K562 (cell line): ENCODE results near the gene NTN1. TPM values are rescaled to one million over a fixed set of nuclear protein-coding genes. Genes with fewer than 3 reads are reported as not detected.

Experiments used
- ATAC-seq: fragments of 200-7000 bp; cut with Tn5 transposase; 3 replicates; pipeline ENCODE4 v1.9.1; 2020; ENCODE audit warnings: moderate library complexity
- BruUV-seq: library from RNA; stranded (reverse); fragments of 400-500 nt; replicated peaks from 2 replicates; lab custom pipeline; 2021; lab: Mats Ljungman, UMichigan
- CTCF ChIA-PET: fragments of 300-600 bp; formaldehyde crosslinking; extraction: SDS; loops from one replicate; lab custom pipeline; 2021; ENCODE audit warnings: low intra/inter-chr PET ratio; lab: Yijun Ruan, JAX
- POLR2A ChIA-PET: fragments of 300-600, 350-650 bp; sonication (Branson Sonifier 250); formaldehyde crosslinking; extraction: SDS; loops from one replicate; lab custom pipeline; 2021; ENCODE audit warnings: antibody characterized with exemption, inconsistent platforms; lab: Yijun Ruan, JAX
- DNase-seq, 4 experiments: peaks; one replicate each; pipeline versions ENCODE4 v3.0.0 to v3.0.0-alpha.2; 2011 to 2018; ENCODE audit warnings: low spot score in 3 of 4, mixed read lengths in 3 of 4; ENCODE audit errors: extremely low read depth in 1 of 4
- FAIRE-seq: peaks from 2 replicates; lab custom pipeline; 2011; peaks lifted over from hg19 to GRCh38; lab: Jason Lieb, UNC
- H2AFZ ChIP-seq: 2 replicates; pipeline ENCODE4 v1.6.0; 2011; ENCODE audit warnings: low read depth, low read length, control low read depth, inconsistent platforms
- H3K27ac ChIP-seq: fragments of 200-600 bp; 3 replicates; pipeline ENCODE4 v1.8.0; 2011; ENCODE audit warnings: low read depth, mild to moderate bottlenecking, control low read depth, inconsistent platforms, low read length, moderate library complexity, mixed read lengths; ENCODE audit errors: extremely low read depth
- H3K27me3 ChIP-seq, 2 experiments: fragments of 300-600 bp in 1 of 2; 2 replicates in 1 of 2; 3 replicates in 1 of 2; pipeline versions ENCODE4 v1.6.0 to v1.8.0; 2011; ENCODE audit warnings: inconsistent platforms in 2 of 2, low read length in 2 of 2, mild to moderate bottlenecking in 1 of 2, mixed read lengths in 1 of 2, moderate library complexity in 1 of 2; ENCODE audit not compliant: control insufficient read depth in 2 of 2, insufficient read depth in 2 of 2
- H3K36me3 ChIP-seq: fragments of 300-600 bp; 3 replicates; pipeline ENCODE4 v1.8.0; 2011; ENCODE audit warnings: mild to moderate bottlenecking, low read length, inconsistent platforms; ENCODE audit not compliant: control insufficient read depth, insufficient read depth
- H3K4me1 ChIP-seq, 2 experiments: fragments of 200-600 bp in 1 of 2; replicated peaks in 1 of 2; 2 replicates in 1 of 2; 3 replicates in 1 of 2; pipeline versions ENCODE4 v1.5.1 to v1.8.0; 2011; ENCODE audit warnings: inconsistent platforms in 2 of 2, low read length in 2 of 2, mild to moderate bottlenecking in 1 of 2, mixed read lengths in 1 of 2, moderate library complexity in 1 of 2; ENCODE audit not compliant: control insufficient read depth in 2 of 2, insufficient read depth in 2 of 2
- H3K4me2 ChIP-seq: 2 replicates; pipeline ENCODE4 v1.6.1; 2011; ENCODE audit warnings: low read length, control low read depth, inconsistent platforms, mixed read lengths; ENCODE audit not compliant: insufficient read depth
- H3K4me3 ChIP-seq: fragments of 200-600 bp; sonication (generic), shearing (Covaris generic); 2 replicates; pipeline ENCODE4 v1.5.1; 2016; ENCODE audit warnings: control low read depth, inconsistent platforms
- H3K79me2 ChIP-seq: fragments of 200-600 bp; 3 replicates; pipeline ENCODE4 v1.8.0; 2011; ENCODE audit warnings: low read length, inconsistent platforms; ENCODE audit not compliant: control insufficient read depth, insufficient read depth
- H3K9ac ChIP-seq, 2 experiments: 2 replicates each; pipeline versions ENCODE4 v1.6.0 to v1.6.1; 2011; ENCODE audit warnings: low read depth in 2 of 2, low read length in 2 of 2, control low read depth in 1 of 2, inconsistent platforms in 1 of 2, mild to moderate bottlenecking in 1 of 2, mixed read lengths in 1 of 2; ENCODE audit not compliant: insufficient read depth in 1 of 2
- H3K9me1 ChIP-seq: one replicate; pipeline ENCODE4 v1.6.0; 2011; ENCODE audit warnings: inconsistent platforms, mild to moderate bottlenecking, low read length, moderate library complexity; ENCODE audit not compliant: control insufficient read depth, insufficient read depth
- H3K9me3 ChIP-seq: replicated peaks from 2 replicates; pipeline ENCODE4 v1.5.1; 2011; ENCODE audit warnings: low read depth, low read length, inconsistent platforms; ENCODE audit not compliant: control insufficient read depth, insufficient read depth
- H4K20me1 ChIP-seq: replicated peaks from 2 replicates; pipeline ENCODE4 v1.6.1; 2011; ENCODE audit warnings: low read length, inconsistent platforms, mixed read lengths; ENCODE audit not compliant: control insufficient read depth, insufficient read depth
- AFF4 ChIP-seq: sonication (generic); formaldehyde crosslinking; IDR thresholded peaks from 2 replicates; pipeline ENCODE4 v1.8.0; 2023; ENCODE audit warnings: mild to moderate bottlenecking, missing genetic modification reagents
- ARID3A ChIP-seq: IDR thresholded peaks from 2 replicates; pipeline ENCODE4 v1.6.1; 2012; ENCODE audit warnings: low read depth, low read length, improper control_type of control experiment, borderline replicate concordance
- CBFA2T2 ChIP-seq: fragments of 450-650 bp; conservative IDR thresholded peaks from 2 replicates; pipeline ENCODE4 v1.6.1; 2017; ENCODE audit warnings: mild to moderate bottlenecking
- CSDE1 ChIP-seq, 2 experiments: fragments of 450-650 bp; IDR thresholded peaks; 2 replicates each; pipeline ENCODE4 v1.6.1; 2016; ENCODE audit warnings: mild to moderate bottlenecking in 1 of 2
- KLF1 ChIP-seq: fragments of 450-650 bp; IDR thresholded peaks from 2 replicates; pipeline ENCODE4 v1.6.1; 2016; ENCODE audit warnings: missing genetic modification characterization, missing compliant biosample characterization
- PHB2 ChIP-seq: fragments of 450-650 bp; IDR thresholded peaks from 2 replicates; pipeline ENCODE4 v1.6.1; 2017; ENCODE audit warnings: low read depth
- RBM39 ChIP-seq: fragments of 200-400 bp; formaldehyde crosslinking; optimal IDR thresholded peaks from 2 replicates; pipeline ENCODE3; 2018; ENCODE audit warnings: low read depth, low read length
- SLC30A9 ChIP-seq: fragments of 250-450 bp; sonication (Bioruptor Pico); IDR thresholded peaks from 2 replicates; pipeline ENCODE4 v1.8.0; 2022; ENCODE audit warnings: mild to moderate bottlenecking, moderate library complexity
- TAF7 ChIP-seq: fragments of 450-650 bp; IDR thresholded peaks from 2 replicates; pipeline ENCODE4 v1.6.1; 2016; ENCODE audit warnings: missing genetic modification characterization, missing compliant biosample characterization
- YY1 ChIP-seq, 3 experiments: IDR thresholded peaks; 2 replicates each; pipeline ENCODE4 v1.6.1; 2011; ENCODE audit warnings: low read length in 2 of 3, mild to moderate bottlenecking in 2 of 3, moderate library complexity in 2 of 3, borderline replicate concordance in 1 of 3, control low read depth in 1 of 3, low read depth in 1 of 3; ENCODE audit not compliant: insufficient read depth in 3 of 3, insufficient replicate concordance in 2 of 3, control insufficient read depth in 1 of 3, insufficient read length in 1 of 3; ENCODE audit errors: extremely low read depth in 1 of 3
- ZBTB33 ChIP-seq: sonication (generic); formaldehyde crosslinking; IDR thresholded peaks from 2 replicates; pipeline ENCODE4 v1.8.1; 2023; ENCODE audit warnings: mild to moderate bottlenecking, missing genetic modification reagents
- ZBTB34 ChIP-seq: fragments of 250-450 bp; sonication (Bioruptor Pico); IDR thresholded peaks from 2 replicates; pipeline ENCODE4 v1.8.0; 2021; ENCODE audit warnings: mild to moderate bottlenecking, moderate library complexity
- ZEB2 ChIP-seq: fragments of 450-650 bp; IDR thresholded peaks from 2 replicates; pipeline ENCODE4 v1.6.1; 2016
- WGBS: fragments of 100-300 bp; shearing (Covaris generic); methylation state at CpG from one replicate; pipeline ENCODE4 v1.1.6; 2016; ENCODE audit warnings: low coverage, mixed read lengths; ENCODE audit not compliant: insufficient coverage; ENCODE audit errors: missing lambda C conversion rate; 5-methylcytosine and 5-hydroxymethylcytosine counted together
- in situ Hi-C: fragments of 300-500 bp; cut with MboI; formaldehyde crosslinking; loops from 4 replicates; pipeline ENCODE4 v1.15.0; 2018; ENCODE audit warnings: inconsistent platforms, mixed read lengths
- intact Hi-C: fragments of 100-400 bp; cut with micrococcal nuclease; formaldehyde crosslinking; loops from 2 replicates; pipeline ENCODE4 v1.14.2; 2022
- polyA plus RNA-seq, 8 experiments: library from polyadenylated mRNA; depleted of rRNA in 4 of 8; stranded (reverse) in 5 of 8; unstranded in 3 of 8; fragments of >200 nt; fragmentation: Nextera tagmentation in 2 of 8; fragmentation: Illumina TruSeq in 1 of 8; extraction: Ambion mirVana in 2 of 8; extraction: Trizol in 1 of 8; gene quantifications; 2 replicates each; pipeline versions ENCODE4 v1.2.1 to v1.2.3, GENCODE V29; 2011 to 2014; ENCODE audit warnings: inconsistent platforms in 1 of 8, missing spikeins in 1 of 8
- total RNA-seq, 7 experiments: library from RNA; depleted of rRNA in 6 of 7; stranded (reverse); fragments of >200 nt in 6 of 7; fragmentation: Illumina TruSeq in 2 of 7; extraction: Trizol in 2 of 7; gene quantifications; 2 replicates each; pipeline versions ENCODE4 v1.2.1 to v1.2.3, GENCODE V29; 2011 to 2021; ENCODE audit warnings: low replicate concordance in 1 of 7

NTN1 gene
- total and polyA plus RNA-seq, 9 of the 15 experiments (the other 6 are each of a cell fraction or from before 2014, with no cell fraction given): 0.02 TPM; not detected in 8

GRCh38 chr17:9266031-9266680, 244.8 kb downstream of the NTN1 start:
- no peaks in the 10 kb centered on the region for H3K9me1 ChIP-seq
- no peaks in the 10 kb centered on the region for H3K4me1 ChIP-seq
- no peak overlapping the region for H2AFZ ChIP-seq
- DNase-seq (no peak), ATAC-seq (no peak), FAIRE-seq (no peak)
- H3K4me2 ChIP-seq: no peak overlapping the region
- POLR2A ChIA-PET: no interaction called here
- H3K9me3 ChIP-seq: no peaks in the 10 kb centered on the region
- CTCF ChIA-PET: no interaction called here
- H3K27ac ChIP-seq: no peak overlapping the region
- no peaks in the 10 kb centered on the region for H3K79me2 ChIP-seq
- BruUV-seq: no TSS peak
- no peaks in the 10 kb centered on the region for H3K36me3 ChIP-seq
- peaks cover 5 to 32% of the 10 kb centered on the region in 2 experiments; a peak in 2 of 5 replicates for H3K27me3 ChIP-seq
- WGBS: 7% methylated on average over 13 of the region's 14 CpGs
- H4K20me1 ChIP-seq: no peaks in the 10 kb centered on the region
- H3K4me3 ChIP-seq: no peak overlapping the region
- H3K9ac ChIP-seq: no peak overlapping the region
- in situ Hi-C loops: no loop called here
- intact Hi-C loops: no loop called here
- TF ChIP-seq ZEB2 (no peak), CBFA2T2 (no peak), TAF7 (tag) (no peak), ZBTB33 (CRISPR knock-in tag) (no peak), RBM39 (no peak), PHB2 (no peak), ZBTB34 (CRISPR knock-in tag) (no peak), ARID3A (no peak), SLC30A9 (CRISPR knock-in tag) (no peak), AFF4 (no peak), YY1 (IDR thresholded peaks at IDR 0.05; ENCODE audit: borderline replicate concordance in 1 of 3, control insufficient read depth in 1 of 3, extremely low read depth in 1 of 3, insufficient read depth in 3 of 3, insufficient read length in 1 of 3, insufficient replicate concordance in 2 of 3, low read depth in 1 of 3, low read length in 2 of 3) (no peak), CSDE1 (IDR thresholded peaks at IDR 0.05) (no peak), KLF1 (tag) (no peak)
